Omental fat pad (tissue), 4 donors: ENCODE measurements around the gene PDE3B. TPM values are rescaled to one million over a fixed set of nuclear protein-coding genes. Genes with fewer than 3 reads are reported as not detected.
"Not testable (repeated sequence)": the region's sequence is repeated elsewhere in the genome, so short reads cannot be mapped to it uniquely, and the experiment has no call there.

Source experiments
- ATAC-seq: fragments of 150-250 bp; one replicate; pipeline ENCODE4 v1.9.1; 2016; ENCODE audit warnings: mild to moderate bottlenecking, moderate library complexity; ENCODE audit not compliant: low FRiP score
- DNase-seq: peaks from one replicate; pipeline ENCODE4 v3.0.0-alpha.2; 2019; ENCODE audit warnings: low spot score
- CTCF ChIP-seq, 3 donors: fragments of 450-650 bp; IDR thresholded peaks; one replicate each; pipeline ENCODE4 v1.5.1; 2016 to 2017; ENCODE audit warnings: antibody characterized with exemption in 3 of 3, mild to moderate bottlenecking in 3 of 3, moderate library complexity in 2 of 3
- total RNA-seq, 4 donors: library from RNA; depleted of rRNA; stranded (reverse); fragments of >200 nt; gene quantifications; one replicate each; pipeline ENCODE4 v1.1.0, GENCODE V29; 2016

Gene PDE3B
- total RNA-seq, 4 donors from 2014 or later, result 83.7 to 194 (median 94.5) TPM

DNA sequence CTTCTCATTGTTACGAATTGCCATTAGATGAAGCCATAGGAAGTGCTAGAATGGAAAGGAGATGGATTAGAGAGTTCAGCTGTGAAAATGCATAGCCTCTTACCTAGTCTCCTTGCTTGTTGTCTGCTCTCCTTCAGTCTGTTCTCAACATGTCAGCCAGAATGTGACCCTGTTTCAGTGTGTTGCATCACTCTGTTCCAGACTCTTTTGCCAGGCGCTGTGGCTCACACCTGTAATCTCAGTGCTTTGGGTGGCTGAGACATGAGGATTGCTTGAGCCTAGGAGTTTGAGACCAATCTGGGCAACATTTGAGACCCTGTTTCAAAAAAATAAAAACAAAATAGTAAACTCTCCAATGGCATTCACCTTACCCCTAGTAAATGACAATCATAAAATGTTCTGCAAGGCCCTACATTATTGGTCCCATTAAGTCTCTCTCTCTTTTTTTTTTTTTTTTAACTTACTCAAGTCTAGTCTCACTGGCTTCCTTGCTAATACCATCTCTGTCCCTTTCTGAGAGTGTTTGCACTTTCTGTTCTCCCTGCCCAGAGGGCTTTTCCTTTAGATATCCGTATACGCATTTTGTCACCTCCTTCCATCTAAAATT, 209.1 kb downstream of the PDE3B start:
- DNase-seq (no peak), ATAC-seq (no peak)
- TF ChIP-seq CTCF (IDR thresholded peaks at IDR 0.05), result no peak

GRCh38 chr11:14854057-14854456, 210.5 kb downstream of the PDE3B start:
- ATAC-seq (no peak), DNase-seq (no peak)
- no peak for TF ChIP-seq CTCF (IDR thresholded peaks at IDR 0.05)

- ATAC-seq (no peak), DNase-seq (no peak)
- TF ChIP-seq CTCF (IDR thresholded peaks at IDR 0.05), result no peak
Measured at GRCh38 chr11:14855890-14856289, 212.3 kb downstream of the PDE3B start.

GRCh38 chr11:14857621-14858020, 214.0 kb downstream of the PDE3B start:
- TF ChIP-seq CTCF (IDR thresholded peaks at IDR 0.05), result no peak
- no peak for DNase-seq
- ATAC-seq, result no peak

- DNase-seq (no peak), ATAC-seq (no peak)
- no peak for TF ChIP-seq CTCF (IDR thresholded peaks at IDR 0.05)
Measured at GRCh38 chr11:14858404-14858803, 214.8 kb downstream of the PDE3B start.

- DNase-seq (no peak), ATAC-seq (no peak)
- no peak for TF ChIP-seq CTCF (IDR thresholded peaks at IDR 0.05)
Measured at GRCh38 chr11:14860511-14860910, 216.9 kb downstream of the PDE3B start.

DNA sequence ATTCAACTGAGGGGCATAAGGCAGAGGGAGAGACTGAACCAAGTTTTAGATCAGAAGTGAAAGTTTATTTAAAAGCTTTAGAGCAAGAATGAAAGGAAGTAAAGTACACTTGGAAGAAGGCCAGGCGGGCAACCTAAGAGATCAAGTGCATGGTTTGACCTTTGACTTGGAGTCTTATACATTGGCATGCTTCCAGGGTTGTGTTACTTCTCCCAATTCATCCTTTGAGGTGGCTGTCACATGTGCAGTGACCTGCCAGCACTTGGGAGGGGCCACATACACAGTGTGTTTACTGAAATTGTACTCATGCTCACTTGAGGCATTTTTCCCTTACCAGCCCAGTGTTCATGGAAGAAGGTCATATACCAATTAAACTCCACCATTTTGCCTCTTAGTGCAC, 218.1 kb downstream of the PDE3B start:
- no peak for TF ChIP-seq CTCF (IDR thresholded peaks at IDR 0.05)
- no peak for ATAC-seq

DNA sequence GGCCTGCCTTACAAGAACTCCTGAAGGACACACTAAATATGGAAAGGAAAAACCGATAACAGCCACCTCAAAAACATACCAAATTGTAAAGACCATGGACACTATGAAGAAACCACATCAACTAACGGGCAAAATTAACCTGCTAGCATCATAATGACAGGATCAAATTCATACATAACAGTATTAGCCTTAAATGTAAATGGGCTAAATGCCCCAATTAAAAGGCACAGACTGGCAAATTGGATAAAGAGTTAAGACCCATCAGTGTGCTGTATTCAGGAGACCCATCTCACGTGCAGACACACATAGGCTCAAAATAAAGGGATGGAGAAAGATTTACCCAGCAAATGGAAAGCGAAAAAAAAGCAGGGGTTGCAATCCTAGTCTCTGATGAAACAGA, 220.2 kb downstream of the PDE3B start:
- not testable (repeated sequence) for DNase-seq, ATAC-seq

More for the DNA sequence above, 218.1 kb downstream of the PDE3B start:
- no peak for DNase-seq
